Thoracic aorta (tissue), 2 donors: Measurements from ENCODE around the gene HOXD11. TPM values are rescaled to one million over a fixed set of nuclear protein-coding genes. Genes with fewer than 3 reads are reported as not detected.

ENCODE experiments used
- ATAC-seq: fragments of 150-250 bp; one replicate; pipeline ENCODE4 v1.8.0; 2017; ENCODE audit warnings: low read depth; ENCODE audit not compliant: insufficient number of reproducible peaks, low FRiP score
- DNase-seq: peaks from one replicate; pipeline ENCODE4 v3.0.0-alpha.2; 2020; ENCODE audit warnings: low spot score
- H3K27ac ChIP-seq, 2 donors: fragments of 200-600 bp; sonication (generic); 1 replicate in 1 of 2; 2 replicates in 1 of 2; pipeline ENCODE4 v1.5.1; 2016; ENCODE audit warnings: mild to moderate bottlenecking in 2 of 2, moderate library complexity in 2 of 2
- H3K27me3 ChIP-seq: fragments of 200-600 bp; sonication (generic); replicated peaks from 2 replicates; pipeline ENCODE4 v1.6.0; 2016; ENCODE audit warnings: mild to moderate bottlenecking; ENCODE audit not compliant: insufficient read depth
- H3K36me3 ChIP-seq: fragments of 200-600 bp; sonication (generic); one replicate; pipeline ENCODE4 v1.5.1; 2016
- H3K4me1 ChIP-seq, 2 donors: fragments of 200-600 bp; sonication (generic); 1 replicate in 1 of 2; 2 replicates in 1 of 2; pipeline versions ENCODE4 v1.5.1 to v1.6.0; 2016; ENCODE audit warnings: low read depth in 2 of 2, mild to moderate bottlenecking in 1 of 2; ENCODE audit not compliant: control insufficient read depth in 1 of 2
- H3K4me3 ChIP-seq: fragments of 200-600 bp; sonication (generic); 2 replicates; pipeline ENCODE4 v1.5.1; 2016; ENCODE audit warnings: mild to moderate bottlenecking
- H3K9me3 ChIP-seq: fragments of 200-600 bp; sonication (generic); 2 replicates; pipeline ENCODE4 v1.5.1; 2016
- total RNA-seq, 2 donors: library from RNA; depleted of rRNA; stranded (reverse); fragments of >200 nt; gene quantifications; one replicate each; pipeline versions ENCODE4 v1.1.0 to v1.2.3, GENCODE V29; 2016
- TF ChIP-seq, protein P1 (sequence below): fragments of 200-600 bp; sonication (generic); IDR thresholded peaks from one replicate; pipeline ENCODE4 v1.5.1; 2019; ENCODE audit warnings: antibody characterized with exemption

The HOXD11 gene
- total RNA-seq, 2 donors from 2014 or later: not detected

DNA sequence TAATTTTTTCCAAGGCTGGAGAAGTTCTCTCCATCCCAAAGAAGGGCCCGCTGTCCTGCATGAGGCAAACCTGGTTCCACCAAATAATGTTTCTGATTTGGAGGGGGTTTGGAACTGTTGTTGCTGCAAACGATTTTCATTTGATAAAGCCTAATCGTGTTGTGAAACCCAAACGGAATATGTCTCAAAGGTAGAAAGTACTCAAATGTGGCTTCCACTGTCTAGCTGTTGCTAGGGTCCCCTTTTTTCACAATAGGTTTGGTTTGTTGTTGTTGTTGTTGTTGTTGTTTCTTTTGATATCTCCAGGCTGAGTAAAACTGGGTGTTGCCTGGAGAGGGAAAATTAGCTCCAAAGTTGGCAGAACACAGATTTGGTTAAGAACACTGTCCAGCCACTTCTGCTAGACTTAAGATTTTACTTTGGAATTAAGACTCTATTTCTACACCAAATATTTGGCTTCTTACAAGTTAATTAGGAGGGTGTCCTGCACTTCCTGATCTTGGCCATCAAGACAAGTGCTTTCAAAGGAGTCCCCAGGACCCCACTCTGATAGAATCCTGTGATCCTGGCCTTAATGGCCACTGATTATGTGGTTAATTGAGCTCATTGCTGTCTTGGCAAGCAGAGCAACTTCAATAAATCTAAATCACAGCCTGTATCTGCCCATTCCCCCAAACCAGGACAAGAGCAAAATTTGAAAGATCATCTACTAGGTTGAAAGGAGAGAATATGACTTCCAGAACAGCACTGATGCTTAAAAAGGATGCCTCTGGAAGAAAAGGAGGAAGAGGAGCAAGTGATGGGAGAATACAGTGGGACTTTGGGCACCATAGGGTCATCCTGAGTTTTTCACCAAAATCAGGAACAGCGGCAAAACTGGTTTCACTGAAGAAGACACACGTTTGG is 17.9 kb upstream of the HOXD11 start:
- ATAC-seq (no peak), DNase-seq (no peak)
- peaks cover 60% of the 10 kb centered on the region for H3K27me3 ChIP-seq
- H3K4me3 ChIP-seq: no peak overlapping the region
- TF ChIP-seq, protein P1, sequence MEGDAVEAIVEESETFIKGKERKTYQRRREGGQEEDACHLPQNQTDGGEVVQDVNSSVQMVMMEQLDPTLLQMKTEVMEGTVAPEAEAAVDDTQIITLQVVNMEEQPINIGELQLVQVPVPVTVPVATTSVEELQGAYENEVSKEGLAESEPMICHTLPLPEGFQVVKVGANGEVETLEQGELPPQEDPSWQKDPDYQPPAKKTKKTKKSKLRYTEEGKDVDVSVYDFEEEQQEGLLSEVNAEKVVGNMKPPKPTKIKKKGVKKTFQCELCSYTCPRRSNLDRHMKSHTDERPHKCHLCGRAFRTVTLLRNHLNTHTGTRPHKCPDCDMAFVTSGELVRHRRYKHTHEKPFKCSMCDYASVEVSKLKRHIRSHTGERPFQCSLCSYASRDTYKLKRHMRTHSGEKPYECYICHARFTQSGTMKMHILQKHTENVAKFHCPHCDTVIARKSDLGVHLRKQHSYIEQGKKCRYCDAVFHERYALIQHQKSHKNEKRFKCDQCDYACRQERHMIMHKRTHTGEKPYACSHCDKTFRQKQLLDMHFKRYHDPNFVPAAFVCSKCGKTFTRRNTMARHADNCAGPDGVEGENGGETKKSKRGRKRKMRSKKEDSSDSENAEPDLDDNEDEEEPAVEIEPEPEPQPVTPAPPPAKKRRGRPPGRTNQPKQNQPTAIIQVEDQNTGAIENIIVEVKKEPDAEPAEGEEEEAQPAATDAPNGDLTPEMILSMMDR: no peak
- peaks cover 7 to 20% of the 10 kb centered on the region in 2 donors for H3K4me1 ChIP-seq
- no peaks in the 10 kb centered on the region for H3K9me3 ChIP-seq
- no peaks in the 10 kb centered on the region for H3K36me3 ChIP-seq
- H3K27ac ChIP-seq: no peak overlapping the region

DNA sequence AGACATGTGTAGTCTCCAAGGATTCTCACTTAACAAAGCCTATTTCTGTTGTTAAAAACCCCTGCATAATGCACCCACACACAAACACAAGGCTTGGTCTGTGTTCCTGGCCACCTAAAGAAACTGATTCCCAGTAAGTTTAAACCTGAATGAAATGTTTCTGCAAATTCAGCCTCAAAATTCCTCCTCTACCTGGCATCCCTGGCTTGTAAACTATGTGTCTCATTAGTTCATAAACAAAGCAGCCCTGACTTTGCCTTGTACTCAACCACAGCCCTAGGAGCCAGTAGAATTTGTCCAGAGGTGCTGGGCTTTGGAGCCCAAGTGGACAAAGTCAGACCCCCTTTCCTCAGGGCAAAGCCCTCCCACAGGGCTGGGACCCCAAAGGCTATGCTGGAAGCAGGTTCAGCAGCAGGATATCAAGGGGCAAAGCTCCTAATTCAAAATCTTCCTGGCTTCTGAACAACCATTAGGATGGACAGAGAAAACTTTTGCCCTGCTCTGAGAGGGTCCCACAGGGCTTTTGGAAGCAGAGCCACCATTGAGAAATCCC is 17.2 kb upstream of the HOXD11 start:
- ATAC-seq (no peak), DNase-seq (no peak)
- Histone ChIP-seq H3K4me3 (no peak overlapping the region), H3K27ac (no peak overlapping the region), H3K9me3 (no peaks in the 10 kb centered on the region), H3K4me1 (peaks cover 7 to 20% of the 10 kb centered on the region in 2 donors), H3K36me3 (no peaks in the 10 kb centered on the region), H3K27me3 (peaks cover 65% of the 10 kb centered on the region)
- TF ChIP-seq, protein P1: no peak

DNA sequence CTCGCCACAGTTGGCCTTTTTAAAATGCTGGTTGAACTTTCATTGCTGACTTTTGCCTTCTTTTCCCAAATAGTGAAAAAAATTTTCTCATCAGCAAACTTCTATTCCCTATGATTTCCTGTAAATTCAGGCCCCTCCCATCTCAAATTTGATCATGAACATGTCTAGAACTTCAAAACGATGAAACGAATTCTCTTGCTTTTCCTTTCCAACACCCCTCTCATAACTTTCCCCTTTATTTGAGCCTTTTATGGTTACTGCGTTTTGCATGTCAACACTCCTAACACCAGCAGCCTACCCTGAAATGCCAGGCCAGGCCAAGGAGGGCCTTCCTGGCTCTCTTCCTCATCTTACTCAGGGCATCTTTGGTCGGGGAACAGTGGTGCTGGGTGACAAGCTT is 16.2 kb upstream of the HOXD11 start:
- Histone ChIP-seq H3K27me3 (peaks cover 69% of the 10 kb centered on the region), H3K36me3 (no peaks in the 10 kb centered on the region), H3K27ac (no peak overlapping the region), H3K9me3 (no peaks in the 10 kb centered on the region), H3K4me3 (no peak overlapping the region), H3K4me1 (peaks cover 6 to 20% of the 10 kb centered on the region in 2 donors)
- TF ChIP-seq, protein P1: no peak
- no peak for ATAC-seq
- DNase-seq: no peak

DNA sequence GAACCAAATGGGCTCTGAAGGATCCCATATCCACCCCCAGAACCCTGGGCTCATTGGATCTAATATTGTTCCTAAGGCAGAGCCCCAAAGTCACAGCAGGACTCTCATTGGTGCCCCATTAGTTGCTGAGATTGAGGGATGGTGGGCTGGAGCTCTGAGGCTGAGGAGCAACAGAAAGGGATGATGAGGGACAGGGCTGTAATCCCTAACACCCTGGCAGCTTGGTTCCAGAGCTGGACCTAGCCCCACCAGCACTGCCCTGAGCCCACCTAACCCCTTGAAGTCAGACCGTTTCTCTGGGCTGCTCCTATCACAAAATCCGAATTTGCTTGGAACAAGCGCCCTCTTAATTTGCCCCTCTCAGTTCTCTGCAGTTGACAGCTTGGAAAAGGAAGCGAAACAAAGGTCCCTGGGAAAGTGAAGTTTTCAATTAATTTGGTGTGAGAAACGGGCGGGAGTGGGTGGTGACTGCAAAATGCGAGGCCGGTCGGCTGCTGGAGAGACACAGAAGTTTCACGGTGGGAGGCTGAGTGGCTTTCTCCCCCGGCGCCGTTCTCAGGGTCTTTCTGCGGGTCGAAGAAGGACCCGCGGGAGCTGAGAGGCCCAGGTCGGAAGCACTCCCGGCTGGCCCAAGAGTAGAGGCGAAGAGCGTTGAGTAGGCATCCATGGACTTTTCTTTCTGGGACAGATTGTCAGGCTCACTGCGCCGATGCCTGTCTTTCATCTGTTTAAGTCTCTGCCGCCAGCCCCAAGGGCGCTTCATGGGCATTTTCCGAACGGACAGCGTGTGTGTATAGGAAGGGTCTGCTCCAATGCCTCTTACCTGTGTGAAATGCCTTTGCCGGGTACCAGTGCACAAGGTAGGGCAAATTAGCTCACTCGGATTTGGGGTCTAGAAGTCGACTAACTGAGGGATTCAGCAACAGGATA is 15.5 kb upstream of the HOXD11 start:
- H3K36me3 ChIP-seq: no peaks in the 10 kb centered on the region
- H3K27ac ChIP-seq: no peak overlapping the region
- peaks cover 7 to 23% of the 10 kb centered on the region in 2 donors for H3K4me1 ChIP-seq
- H3K4me3 ChIP-seq: no peak overlapping the region
- no peaks in the 10 kb centered on the region for H3K9me3 ChIP-seq
- DNase-seq: no peak
- peaks cover 68% of the 10 kb centered on the region for H3K27me3 ChIP-seq
- TF ChIP-seq, protein P1: no peak
- ATAC-seq: no peak
